HL-60 (cell line): ENCODE results near the gene CCDC107.

Experiments used
- CTCF ChIP-seq: IDR thresholded peaks from one replicate; pipeline ENCODE4 v1.5.1; 2011; ENCODE audit warnings: low read length, control low read depth, inconsistent platforms; ENCODE audit not compliant: insufficient read depth
- POLR2AphosphoS5 ChIP-seq: IDR thresholded peaks from 2 replicates; pipeline ENCODE4 v1.6.1; 2012; ENCODE audit warnings: low read depth

DNA sequence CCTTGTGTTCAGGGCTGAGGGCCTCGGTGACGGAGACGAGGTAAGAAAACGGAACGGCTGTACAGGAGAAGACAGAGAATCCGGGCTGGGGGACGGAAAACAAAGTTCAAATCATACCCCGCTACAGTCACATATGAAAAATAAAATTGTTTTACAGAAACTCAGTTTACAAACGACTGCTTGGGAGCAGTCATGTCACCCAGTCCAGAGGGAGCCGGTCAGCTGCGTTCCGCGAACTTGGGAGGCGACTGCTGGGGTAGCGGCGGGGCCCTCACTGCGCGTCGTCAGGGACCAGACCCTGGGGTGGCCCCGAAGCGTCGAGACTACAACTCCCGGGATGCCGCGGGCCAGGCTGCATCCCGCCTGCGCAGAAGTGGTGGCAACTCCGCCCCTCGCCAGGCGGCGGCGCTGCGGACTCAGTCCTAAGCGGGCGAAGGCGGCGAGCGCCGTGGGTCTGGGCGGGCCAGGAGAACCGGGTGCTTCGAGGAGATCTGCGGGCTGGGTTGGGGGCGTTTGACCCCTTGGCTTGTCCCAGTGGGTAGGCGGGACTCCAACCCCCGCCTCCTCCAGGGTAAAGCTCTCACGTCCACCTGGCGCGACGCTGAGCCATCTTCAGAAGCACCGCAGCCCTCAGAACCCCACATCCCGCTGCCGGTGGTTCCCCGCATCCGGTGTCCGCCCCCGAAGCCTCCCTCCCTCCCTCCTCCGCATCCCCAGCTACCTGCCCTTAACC is 11.4 kb upstream of the CCDC107 start:
- TF ChIP-seq CTCF (peak; percentile 71), POLR2AphosphoS5 (peak; percentile 50; the same call in 1 of the 2 replicates)
